CD4-positive, CD25-positive, alpha-beta regulatory T cell (primary cell): ENCODE data around the gene MOB3B. TPM values are rescaled to one million over a fixed set of nuclear protein-coding genes. Genes with fewer than 3 reads are reported as not detected.

Source experiments
- ATAC-seq, 2 donors: fragments of 150-1000 bp; cut with Tn5 transposase; one replicate each; pipeline ENCODE4 v1.10.0; 2021; ENCODE audit warnings: low read depth in 2 of 2, moderate number of reproducible peaks in 2 of 2, moderate library complexity in 1 of 2
- DNase-seq, 3 donors: peaks; one replicate each; pipeline versions ENCODE4 v3.0.0 to v3.0.0-alpha.2; 2012 to 2022; ENCODE audit warnings: mixed read lengths in 1 of 3
- H3K27ac ChIP-seq: one replicate; pipeline ENCODE4 v1.7.0; 2013; ENCODE audit warnings: mild to moderate bottlenecking, low read length; ENCODE audit not compliant: insufficient read depth, poor library complexity, severe bottlenecking
- H3K27me3 ChIP-seq: one replicate; pipeline ENCODE4 v1.7.0; 2013; ENCODE audit warnings: low read length; ENCODE audit not compliant: control insufficient read depth, insufficient read depth
- H3K36me3 ChIP-seq: one replicate; pipeline ENCODE4 v1.7.0; 2013; ENCODE audit warnings: mild to moderate bottlenecking, low read length, moderate library complexity; ENCODE audit not compliant: control insufficient read depth, insufficient read depth
- H3K4me1 ChIP-seq: 2 replicates; pipeline ENCODE4 v1.7.0; 2013; ENCODE audit warnings: mild to moderate bottlenecking, low read length; ENCODE audit not compliant: insufficient read depth, control insufficient read depth, poor library complexity, severe bottlenecking
- H3K4me3 ChIP-seq: one replicate; pipeline ENCODE4 v1.7.0; 2013; ENCODE audit warnings: low read depth, mild to moderate bottlenecking, low read length, moderate library complexity
- H3K9me3 ChIP-seq, 2 experiments: 1 replicate in 1 of 2; 2 replicates in 1 of 2; pipeline ENCODE4 v1.7.0; 2013; ENCODE audit warnings: low read length in 2 of 2, mild to moderate bottlenecking in 1 of 2, moderate library complexity in 1 of 2; ENCODE audit not compliant: control insufficient read depth in 2 of 2
- H3K27ac Mint-ChIP-seq, 3 donors: one replicate each; pipeline ENCODE4 v1.8.0; 2020 to 2022; ENCODE audit warnings: mild to moderate bottlenecking in 3 of 3, mixed read lengths in 3 of 3, moderate library complexity in 2 of 3
- H3K27me3 Mint-ChIP-seq: one replicate; pipeline ENCODE4 v1.8.0; 2022; ENCODE audit warnings: mild to moderate bottlenecking, mixed read lengths
- H3K36me3 Mint-ChIP-seq: one replicate; pipeline ENCODE4 v1.8.0; 2020; ENCODE audit warnings: mixed read lengths
- H3K4me1 Mint-ChIP-seq, 4 donors: one replicate each; pipeline ENCODE4 v1.8.0; 2020 to 2022; ENCODE audit warnings: mixed read lengths in 4 of 4, mild to moderate bottlenecking in 1 of 4
- H3K4me3 Mint-ChIP-seq, 4 donors: one replicate each; pipeline ENCODE4 v1.8.0; 2020 to 2022; ENCODE audit warnings: mild to moderate bottlenecking in 4 of 4, mixed read lengths in 4 of 4, moderate library complexity in 3 of 4
- H3K9me3 Mint-ChIP-seq, 7 donors: one replicate each; pipeline ENCODE4 v1.8.0; 2020 to 2022; ENCODE audit warnings: mixed read lengths in 7 of 7, mild to moderate bottlenecking in 3 of 7, moderate library complexity in 2 of 7
- polyA plus RNA-seq, 4 donors: library from polyadenylated mRNA; unstranded; fragments of 300-500 nt; fragmentation: Illumina TruSeq; gene quantifications; one replicate each; pipeline ENCODE4 v1.2.3, GENCODE V29; 2021
- total RNA-seq: library from RNA; stranded (reverse); gene quantifications from one replicate; pipeline ENCODE4 v1.2.3, GENCODE V29; 2022

MOB3B gene
- total and polyA plus RNA-seq, 5 donors from 2014 or later: 0.02 to 0.12 (median 0.11) TPM; not detected in 2

GRCh38 chr9:27382308-27382707 is 147.3 kb downstream of the MOB3B start:
- Mint-ChIP-seq H3K36me3 (no peaks in the 10 kb centered on the region), H3K9me3 (peaks cover 0 to 2% (median 0%) of the 10 kb centered on the region in 7 donors), H3K4me1 (peaks cover 0 to 2% (median 0%) of the 10 kb centered on the region in 4 donors), H3K4me3 (no peak overlapping the region), H3K27me3 (peaks cover 4% of the 10 kb centered on the region), H3K27ac (no peak overlapping the region)
- DNase-seq (no peak), ATAC-seq (no peak)
- H3K27ac ChIP-seq: no peak overlapping the region
- no peaks in the 10 kb centered on the region for H3K4me1 ChIP-seq
- H3K4me3 ChIP-seq: no peak overlapping the region
- no peaks in the 10 kb centered on the region for H3K9me3 ChIP-seq
- no peaks in the 10 kb centered on the region for H3K36me3 ChIP-seq
- no peaks in the 10 kb centered on the region for H3K27me3 ChIP-seq

- peaks cover 0 to 2% (median 0%) of the 10 kb centered on the region in 7 donors for H3K9me3 Mint-ChIP-seq
- no peak overlapping the region for H3K4me3 ChIP-seq
- DNase-seq (peak in 1 of 3 donors; percentile 66), ATAC-seq (no peak)
- no peak overlapping the region for H3K4me3 Mint-ChIP-seq
- H3K4me1 ChIP-seq: no peaks in the 10 kb centered on the region
- no peaks in the 10 kb centered on the region for H3K36me3 Mint-ChIP-seq
- no peak overlapping the region for H3K27ac Mint-ChIP-seq
- no peaks in the 10 kb centered on the region for H3K9me3 ChIP-seq
- H3K27ac ChIP-seq: no peak overlapping the region
- no peaks in the 10 kb centered on the region for H3K27me3 ChIP-seq
- H3K36me3 ChIP-seq: no peaks in the 10 kb centered on the region
- peaks cover 4% of the 10 kb centered on the region for H3K27me3 Mint-ChIP-seq
- peaks cover 0 to 2% (median 0%) of the 10 kb centered on the region in 4 donors for H3K4me1 Mint-ChIP-seq
These were observed 150.0 kb downstream of the MOB3B start for GRCh38 chr9:27379311-27380251.

- no peaks in the 10 kb centered on the region for H3K4me1 ChIP-seq
- no peak overlapping the region for H3K4me3 ChIP-seq
- Mint-ChIP-seq H3K27ac (no peak overlapping the region), H3K36me3 (no peaks in the 10 kb centered on the region), H3K9me3 (peaks cover 0 to 2% (median 0%) of the 10 kb centered on the region in 7 donors), H3K27me3 (peaks cover 4% of the 10 kb centered on the region), H3K4me1 (peaks cover 0 to 2% (median 0%) of the 10 kb centered on the region in 4 donors), H3K4me3 (no peak overlapping the region)
- H3K27ac ChIP-seq: no peak overlapping the region
- no peaks in the 10 kb centered on the region for H3K27me3 ChIP-seq
- ATAC-seq (peak in 1 of 2 donors; percentile 22), DNase-seq (no peak)
- H3K9me3 ChIP-seq: no peaks in the 10 kb centered on the region
- H3K36me3 ChIP-seq: no peaks in the 10 kb centered on the region
These were observed 151.7 kb downstream of the MOB3B start for GRCh38 chr9:27377811-27378456.

GRCh38 chr9:27377147-27377807 is 152.3 kb downstream of the MOB3B start:
- Mint-ChIP-seq H3K4me3 (no peak overlapping the region), H3K36me3 (no peaks in the 10 kb centered on the region), H3K9me3 (peaks cover 0 to 2% (median 0%) of the 10 kb centered on the region in 7 donors), H3K27me3 (peaks cover 4% of the 10 kb centered on the region), H3K4me1 (peaks cover 0 to 2% (median 0%) of the 10 kb centered on the region in 4 donors), H3K27ac (no peak overlapping the region)
- Histone ChIP-seq H3K27ac (no peak overlapping the region), H3K4me3 (no peak overlapping the region), H3K27me3 (no peaks in the 10 kb centered on the region), H3K4me1 (no peaks in the 10 kb centered on the region), H3K36me3 (no peaks in the 10 kb centered on the region), H3K9me3 (no peaks in the 10 kb centered on the region)
- DNase-seq: no peak
- ATAC-seq: no peak

- H3K9me3 ChIP-seq: no peaks in the 10 kb centered on the region
- no peak overlapping the region for H3K4me3 ChIP-seq
- no peaks in the 10 kb centered on the region for H3K4me1 ChIP-seq
- H3K27ac Mint-ChIP-seq: no peak overlapping the region
- no peaks in the 10 kb centered on the region for H3K36me3 ChIP-seq
- no peak overlapping the region for H3K27ac ChIP-seq
- H3K4me1 Mint-ChIP-seq: no peaks in the 10 kb centered on the region
- no peak overlapping the region for H3K4me3 Mint-ChIP-seq
- peaks cover 4% of the 10 kb centered on the region for H3K27me3 Mint-ChIP-seq
- H3K36me3 Mint-ChIP-seq: no peaks in the 10 kb centered on the region
- no peaks in the 10 kb centered on the region for H3K27me3 ChIP-seq
- H3K9me3 Mint-ChIP-seq: no peaks in the 10 kb centered on the region
- DNase-seq: no peak
- no peak for ATAC-seq
These were observed 155.8 kb downstream of the MOB3B start for GRCh38 chr9:27373851-27374250.

- Mint-ChIP-seq H3K9me3 (no peaks in the 10 kb centered on the region), H3K27me3 (peaks cover 5% of the 10 kb centered on the region), H3K36me3 (no peaks in the 10 kb centered on the region), H3K4me1 (no peaks in the 10 kb centered on the region), H3K4me3 (no peak overlapping the region), H3K27ac (no peak overlapping the region)
- H3K4me1 ChIP-seq: no peaks in the 10 kb centered on the region
- H3K4me3 ChIP-seq: no peak overlapping the region
- no peak for DNase-seq
- H3K36me3 ChIP-seq: no peaks in the 10 kb centered on the region
- no peak for ATAC-seq
- H3K9me3 ChIP-seq: no peaks in the 10 kb centered on the region
- H3K27me3 ChIP-seq: no peaks in the 10 kb centered on the region
- no peak overlapping the region for H3K27ac ChIP-seq
These were observed 157.0 kb downstream of the MOB3B start for GRCh38 chr9:27372615-27373014.

- H3K4me3 ChIP-seq: no peak overlapping the region
- peaks cover 5% of the 10 kb centered on the region for H3K27me3 Mint-ChIP-seq
- no peaks in the 10 kb centered on the region for H3K9me3 ChIP-seq
- no peak overlapping the region for H3K27ac ChIP-seq
- peaks cover 0 to 7% (median 0%) of the 10 kb centered on the region in 4 donors for H3K4me1 Mint-ChIP-seq
- no peaks in the 10 kb centered on the region for H3K36me3 ChIP-seq
- H3K36me3 Mint-ChIP-seq: no peaks in the 10 kb centered on the region
- H3K9me3 Mint-ChIP-seq: no peaks in the 10 kb centered on the region
- no peak for DNase-seq
- H3K4me3 Mint-ChIP-seq: no peak overlapping the region
- ATAC-seq: no peak
- H3K27ac Mint-ChIP-seq: no peak overlapping the region
- no peaks in the 10 kb centered on the region for H3K4me1 ChIP-seq
- H3K27me3 ChIP-seq: no peaks in the 10 kb centered on the region
These were observed 158.2 kb downstream of the MOB3B start for GRCh38 chr9:27371382-27371781.
